ENCODE results near the gene DPP7. TPM values are rescaled to one million over a fixed set of nuclear protein-coding genes. Genes with fewer than 3 reads are reported as not detected.

The DPP7 gene
- total RNA-seq, 2 donors from 2014 or later, result 147 to 235 TPM

GRCh38 chr9:137077010-137077747 lies 37.4 kb downstream of the DPP7 start, which contains the start of gene UAP1L1:
Gene UAP1L1, plus strand, starts transcription at chr9:137077517. Its CDS starts 16 bp downstream, at chr9:137077533.
- intact Hi-C loops (cut with DNase I), result no loop called here
- H3K4me3 ChIP-seq, result peak within 1 kb of the TSS; percentile 58 to 65
- no peaks in the 10 kb centered on the region for H3K36me3 ChIP-seq
- H3K9me3 ChIP-seq, result no peaks in the 10 kb centered on the region
- TF ChIP-seq, protein P1, sequence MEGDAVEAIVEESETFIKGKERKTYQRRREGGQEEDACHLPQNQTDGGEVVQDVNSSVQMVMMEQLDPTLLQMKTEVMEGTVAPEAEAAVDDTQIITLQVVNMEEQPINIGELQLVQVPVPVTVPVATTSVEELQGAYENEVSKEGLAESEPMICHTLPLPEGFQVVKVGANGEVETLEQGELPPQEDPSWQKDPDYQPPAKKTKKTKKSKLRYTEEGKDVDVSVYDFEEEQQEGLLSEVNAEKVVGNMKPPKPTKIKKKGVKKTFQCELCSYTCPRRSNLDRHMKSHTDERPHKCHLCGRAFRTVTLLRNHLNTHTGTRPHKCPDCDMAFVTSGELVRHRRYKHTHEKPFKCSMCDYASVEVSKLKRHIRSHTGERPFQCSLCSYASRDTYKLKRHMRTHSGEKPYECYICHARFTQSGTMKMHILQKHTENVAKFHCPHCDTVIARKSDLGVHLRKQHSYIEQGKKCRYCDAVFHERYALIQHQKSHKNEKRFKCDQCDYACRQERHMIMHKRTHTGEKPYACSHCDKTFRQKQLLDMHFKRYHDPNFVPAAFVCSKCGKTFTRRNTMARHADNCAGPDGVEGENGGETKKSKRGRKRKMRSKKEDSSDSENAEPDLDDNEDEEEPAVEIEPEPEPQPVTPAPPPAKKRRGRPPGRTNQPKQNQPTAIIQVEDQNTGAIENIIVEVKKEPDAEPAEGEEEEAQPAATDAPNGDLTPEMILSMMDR (IDR thresholded peaks at IDR 0.05), result no peak
- TF ChIP-seq POLR2AphosphoS5 (IDR thresholded peaks at IDR 0.05) (peak; percentile 53), POLR2A (IDR thresholded peaks at IDR 0.05) (peak; percentile 59)
- 5% methylated on average over 57 of the region's 87 CpGs for WGBS
- DNase-seq (ENCODE audit: low spot score), result peak; percentile 78
- H3K27me3 ChIP-seq (replicated peaks; ENCODE audit: insufficient read depth), result no peaks in the 10 kb centered on the region
- peaks cover 6% of the 10 kb centered on the region for H3K4me1 ChIP-seq (replicated peaks)
- H3K27ac ChIP-seq, result peak within 1 kb of the TSS; percentile 69 to 75

DNA sequence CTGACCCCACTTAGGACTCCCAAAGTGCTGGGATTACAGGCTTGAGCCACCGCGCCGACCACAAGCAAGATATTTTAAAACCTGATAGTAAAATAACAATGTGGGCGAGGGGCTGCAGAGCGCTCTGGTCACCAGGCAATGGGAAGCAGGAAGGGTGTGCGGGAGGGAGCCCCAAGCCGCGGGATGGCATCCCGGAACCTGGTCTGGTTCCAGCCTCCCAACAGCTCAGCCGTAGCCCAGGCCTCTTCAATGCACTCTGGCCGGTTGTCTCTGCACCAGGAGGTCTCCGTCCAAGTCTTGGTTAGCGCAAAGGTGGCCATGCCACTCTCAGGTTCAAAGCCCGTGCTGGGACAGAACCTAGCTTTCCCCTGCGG lies 37.9 kb downstream of the DPP7 start:
- H3K36me3 ChIP-seq, result no peaks in the 10 kb centered on the region
- 63% methylated on average over 15 of the region's 15 CpGs for WGBS
- peak overlapping the region; percentile 58 to 65 for H3K4me3 ChIP-seq
- no peaks in the 10 kb centered on the region for H3K9me3 ChIP-seq
- intact Hi-C loops (cut with DNase I), result no loop called here
- peaks cover 6% of the 10 kb centered on the region for H3K4me1 ChIP-seq (replicated peaks)
- no peak for DNase-seq (ENCODE audit: low spot score)
- peak overlapping the region; percentile 69 to 75 for H3K27ac ChIP-seq
- TF ChIP-seq, protein P1 (IDR thresholded peaks at IDR 0.05), result no peak
- TF ChIP-seq POLR2A (IDR thresholded peaks at IDR 0.05) (no peak), POLR2AphosphoS5 (IDR thresholded peaks at IDR 0.05) (no peak)
- no peaks in the 10 kb centered on the region for H3K27me3 ChIP-seq (replicated peaks; ENCODE audit: insufficient read depth)

DNA sequence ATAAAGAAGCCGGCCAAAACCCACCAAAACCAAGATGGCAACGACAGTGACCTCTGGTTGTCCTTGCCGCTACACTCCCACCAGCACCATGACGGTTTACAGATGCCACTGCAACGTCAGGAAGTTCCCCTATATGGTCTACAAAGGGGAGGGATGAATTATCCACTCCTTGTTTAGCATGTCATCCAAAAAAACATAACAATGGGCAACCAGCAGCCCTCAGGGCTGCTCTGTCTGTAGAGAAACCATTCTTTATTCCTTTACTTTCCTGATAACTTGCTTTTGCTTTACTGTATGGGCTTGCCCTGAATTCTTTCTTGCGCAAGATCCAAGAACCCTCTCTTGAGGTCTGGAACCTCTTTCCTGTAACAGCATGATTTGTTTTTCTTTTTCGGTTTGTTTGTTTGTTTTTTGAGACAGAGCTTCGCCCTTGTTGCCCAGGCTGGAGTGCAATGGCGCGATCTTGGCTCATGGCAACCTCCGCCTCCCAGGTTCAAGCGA lies 39.2 kb downstream of the DPP7 start:
- Histone ChIP-seq H3K9me3 (no peaks in the 10 kb centered on the region), H3K27ac (no peak overlapping the region), H3K36me3 (no peaks in the 10 kb centered on the region), H3K27me3 (replicated peaks; ENCODE audit: insufficient read depth) (no peaks in the 10 kb centered on the region), H3K4me1 (replicated peaks) (peaks cover 6% of the 10 kb centered on the region), H3K4me3 (no peak overlapping the region)
- WGBS, result 81% methylated on average over 12 of the region's 12 CpGs
- no peak for DNase-seq (ENCODE audit: low spot score)
- TF ChIP-seq POLR2AphosphoS5 (IDR thresholded peaks at IDR 0.05) (no peak), POLR2A (IDR thresholded peaks at IDR 0.05) (no peak)
- TF ChIP-seq, protein P1 (IDR thresholded peaks at IDR 0.05), result no peak
- intact Hi-C loops (cut with DNase I), result no loop called here

GRCh38 chr9:137074657-137075274 lies 39.8 kb downstream of the DPP7 start:
- Histone ChIP-seq H3K4me1 (replicated peaks) (peaks cover 6% of the 10 kb centered on the region), H3K27me3 (replicated peaks; ENCODE audit: insufficient read depth) (no peaks in the 10 kb centered on the region), H3K4me3 (no peak overlapping the region), H3K9me3 (no peaks in the 10 kb centered on the region), H3K36me3 (no peaks in the 10 kb centered on the region), H3K27ac (no peak overlapping the region)
- TF ChIP-seq POLR2A (IDR thresholded peaks at IDR 0.05), result no peak
- TF ChIP-seq, protein P1 (IDR thresholded peaks at IDR 0.05), result no peak
- no peak for TF ChIP-seq POLR2AphosphoS5 (IDR thresholded peaks at IDR 0.05)
- intact Hi-C loops (cut with DNase I), result no loop called here
- DNase-seq (ENCODE audit: low spot score), result no peak
- WGBS, result 86% methylated on average over 12 of the region's 12 CpGs
